OCI-LY3 (cell line): ENCODE measurements around the gene BEST3.

Source experiments
- CTCF ChIP-seq: fragments of 200-600, 300-600 bp; sonication (generic); IDR thresholded peaks from 2 replicates; pipeline ENCODE4 v1.5.1; 2014; ENCODE audit warnings: antibody characterized with exemption, low read length, low read depth
- EZH2phosphoT487 ChIP-seq: fragments of 200-600 bp; shearing (Covaris generic); IDR thresholded peaks from 2 replicates; pipeline ENCODE4 v1.6.1; 2018; ENCODE audit warnings: antibody characterized with exemption, mixed run types, low read depth

- no peak for TF ChIP-seq CTCF
- no peak for TF ChIP-seq EZH2phosphoT487
Measured at GRCh38 chr12:69620921-69621320, 78.2 kb downstream of the BEST3 start.
